Mucosa of descending colon (tissue), 3 donors: ENCODE measurements around the gene ATG7. TPM values are rescaled to one million over a fixed set of nuclear protein-coding genes. Genes with fewer than 3 reads are reported as not detected.

Source experiments
- ATAC-seq: fragments of 200-7000 bp; cut with Tn5 transposase; one replicate; pipeline ENCODE4 v1.9.1; 2020; ENCODE audit warnings: mild to moderate bottlenecking, moderate library complexity
- DNase-seq, 3 donors: peaks; one replicate each; pipeline ENCODE4 v3.0.0-alpha.2; 2020
- H3K36me3 ChIP-seq: fragments of 200-600 bp; one replicate; pipeline ENCODE4 v1.8.0; 2021; ENCODE audit warnings: low read depth, mild to moderate bottlenecking
- H3K4me1 ChIP-seq: fragments of 200-600 bp; one replicate; pipeline ENCODE4 v1.8.0; 2021; ENCODE audit warnings: low read depth, mild to moderate bottlenecking
- H3K4me3 ChIP-seq: fragments of 200-600 bp; one replicate; pipeline ENCODE4 v1.8.0; 2021; ENCODE audit warnings: mild to moderate bottlenecking
- H3K9me3 ChIP-seq: fragments of 200-600 bp; one replicate; pipeline ENCODE4 v1.8.0; 2021; ENCODE audit warnings: mild to moderate bottlenecking
- intact Hi-C, 2 donors: fragments of 100-400 bp; cut with DNase I in 1 of 2; cut with micrococcal nuclease in 1 of 2; formaldehyde crosslinking; loops; one replicate each; pipeline versions ENCODE4 v1.11.0 to v1.11.1; 2022; cut with DNase I, micrococcal nuclease
- total RNA-seq, 3 donors: library from RNA; stranded (reverse); fragmentation: NEBNext Ultra II Directional in 2 of 3; extraction: Animal tissue kit (Norgen Biotek cat#: 25700) in 2 of 3; gene quantifications; one replicate each; pipeline versions ENCODE4 v1.2.1 to v1.2.4, GENCODE V29; 2021 to 2023
- TF ChIP-seq, protein P1 (sequence below): fragments of 200-600 bp; IDR thresholded peaks from one replicate; pipeline ENCODE4 v1.8.0; 2022; ENCODE audit warnings: antibody characterized with exemption, mild to moderate bottlenecking
- donor health status: DM: no; HTN: no; CAD: no; lungs with moderate emphysema.
- donor health status: DM: no; HTN: no; CAD: no.
- donor health status: DM: no; HTN: yes; CAD: no.

Gene ATG7
- total RNA-seq, 3 donors from 2014 or later, result 40.4 to 49.6 (median 43.3) TPM

DNA sequence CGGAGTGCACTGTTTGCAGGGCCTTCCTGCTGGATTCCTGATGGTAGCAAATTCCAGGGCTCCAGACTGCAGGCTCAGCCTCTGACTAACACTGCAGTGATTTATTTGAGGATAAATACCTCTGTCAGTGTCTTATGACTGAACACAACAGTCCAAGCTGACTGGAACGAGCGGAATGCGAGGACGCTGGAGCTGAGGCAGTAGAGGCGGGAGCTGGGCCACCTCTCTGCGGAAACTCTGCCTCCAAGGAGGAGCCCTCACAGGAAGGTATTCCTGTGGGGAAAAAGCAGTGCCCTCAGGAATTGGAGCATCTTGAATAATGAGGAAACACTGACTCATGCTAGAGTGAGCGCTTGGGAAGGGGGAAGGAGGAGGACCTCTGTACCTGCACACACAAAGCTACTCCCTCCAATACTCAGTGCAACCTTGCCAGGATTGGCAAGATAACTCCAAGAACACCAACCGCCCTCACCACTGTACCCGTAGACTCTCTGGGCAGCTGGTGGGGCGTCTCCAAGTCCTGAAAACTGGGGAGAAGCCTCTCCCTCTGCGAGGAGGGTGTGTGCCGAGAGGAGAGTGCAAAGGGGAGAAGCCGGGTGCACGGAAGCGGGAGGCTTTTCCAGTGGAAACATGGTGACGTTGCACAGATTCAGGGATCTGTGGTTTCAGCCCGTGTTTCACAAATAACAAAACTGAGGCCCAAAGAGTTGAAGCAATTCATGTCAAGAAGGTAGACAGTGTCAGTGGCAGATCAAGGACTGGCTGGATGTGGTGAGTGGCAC is 328.5 kb downstream of the ATG7 start:
- peak in 1 of 3 donors; percentile 69 for DNase-seq
- no peaks in the 10 kb centered on the region for H3K36me3 ChIP-seq
- peaks cover 5% of the 10 kb centered on the region for H3K4me1 ChIP-seq
- no peak overlapping the region for H3K4me3 ChIP-seq
- intact Hi-C loops, result no loop called here
- peak; percentile 69 for ATAC-seq
- TF ChIP-seq, protein P1, sequence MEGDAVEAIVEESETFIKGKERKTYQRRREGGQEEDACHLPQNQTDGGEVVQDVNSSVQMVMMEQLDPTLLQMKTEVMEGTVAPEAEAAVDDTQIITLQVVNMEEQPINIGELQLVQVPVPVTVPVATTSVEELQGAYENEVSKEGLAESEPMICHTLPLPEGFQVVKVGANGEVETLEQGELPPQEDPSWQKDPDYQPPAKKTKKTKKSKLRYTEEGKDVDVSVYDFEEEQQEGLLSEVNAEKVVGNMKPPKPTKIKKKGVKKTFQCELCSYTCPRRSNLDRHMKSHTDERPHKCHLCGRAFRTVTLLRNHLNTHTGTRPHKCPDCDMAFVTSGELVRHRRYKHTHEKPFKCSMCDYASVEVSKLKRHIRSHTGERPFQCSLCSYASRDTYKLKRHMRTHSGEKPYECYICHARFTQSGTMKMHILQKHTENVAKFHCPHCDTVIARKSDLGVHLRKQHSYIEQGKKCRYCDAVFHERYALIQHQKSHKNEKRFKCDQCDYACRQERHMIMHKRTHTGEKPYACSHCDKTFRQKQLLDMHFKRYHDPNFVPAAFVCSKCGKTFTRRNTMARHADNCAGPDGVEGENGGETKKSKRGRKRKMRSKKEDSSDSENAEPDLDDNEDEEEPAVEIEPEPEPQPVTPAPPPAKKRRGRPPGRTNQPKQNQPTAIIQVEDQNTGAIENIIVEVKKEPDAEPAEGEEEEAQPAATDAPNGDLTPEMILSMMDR, result no peak
- no peaks in the 10 kb centered on the region for H3K9me3 ChIP-seq

DNA sequence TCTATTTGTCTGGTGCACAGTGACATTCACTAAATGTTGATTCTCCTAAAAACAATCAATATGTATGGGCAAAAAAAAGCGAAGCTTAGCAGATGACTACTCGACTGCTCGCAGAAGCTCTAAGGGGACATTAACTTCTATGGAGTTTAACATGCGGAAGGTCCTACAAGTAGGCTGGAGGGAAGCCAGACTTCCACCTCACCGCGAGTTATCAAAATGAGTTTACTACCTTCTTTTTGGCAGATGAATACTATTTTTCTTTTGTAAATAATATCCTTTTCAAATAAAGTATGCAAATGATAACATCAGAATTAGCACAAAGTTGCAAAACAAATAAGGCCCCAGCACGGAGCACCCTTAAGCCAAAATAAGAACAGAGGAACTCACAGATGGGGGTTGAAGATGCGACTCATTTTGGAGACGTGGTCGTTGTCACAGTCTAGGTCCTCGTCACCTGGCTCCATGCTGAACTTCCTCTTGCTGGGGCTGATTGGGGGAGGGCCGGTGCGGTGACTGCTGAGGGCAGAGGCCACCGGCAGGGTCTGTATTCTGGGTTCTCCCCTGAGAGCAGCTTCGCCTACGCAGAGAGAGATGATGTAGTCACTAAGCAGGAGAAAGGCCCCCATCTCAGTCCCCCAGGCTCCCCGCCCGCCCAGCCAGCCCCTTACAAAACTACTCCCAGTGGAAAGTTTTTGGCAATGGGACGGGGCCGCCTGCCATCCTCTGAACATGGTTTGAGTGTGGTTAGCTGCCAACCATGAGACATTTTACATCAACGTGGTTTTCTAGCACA is 329.4 kb downstream of the ATG7 start:
- TF ChIP-seq, protein P1, result no peak
- intact Hi-C loops, result no loop called here
- ATAC-seq (peak; percentile 33), DNase-seq (no peak)
- Histone ChIP-seq H3K9me3 (no peaks in the 10 kb centered on the region), H3K4me3 (no peak overlapping the region), H3K4me1 (peaks cover 5% of the 10 kb centered on the region), H3K36me3 (no peaks in the 10 kb centered on the region)

DNA sequence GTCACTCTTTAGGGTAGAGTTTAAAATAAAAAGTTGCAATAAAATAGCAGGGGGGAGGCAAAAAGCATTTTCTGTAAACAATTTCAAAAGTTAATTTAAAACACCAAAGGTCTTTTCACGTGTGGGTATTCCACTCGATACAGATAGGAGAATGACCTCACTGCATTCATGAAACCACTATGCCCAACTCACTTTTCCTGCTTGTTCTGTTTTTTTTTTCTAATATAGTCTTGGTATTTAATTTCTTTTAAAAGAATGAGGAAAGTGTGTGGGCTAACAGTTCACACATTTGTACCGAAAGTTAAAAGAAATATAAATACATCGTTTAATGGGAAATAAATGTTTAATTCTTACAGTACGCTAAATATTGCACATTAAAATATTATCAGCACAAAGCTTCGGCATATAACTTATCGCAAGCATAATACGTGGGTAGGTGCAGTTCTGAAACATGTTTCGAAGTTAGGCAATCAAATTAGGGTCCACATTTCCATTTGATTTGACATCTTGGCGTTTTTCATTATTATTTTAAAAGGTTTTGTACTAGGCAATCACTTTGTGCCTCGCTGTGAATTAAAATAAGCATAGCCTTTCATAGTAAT is 330.1 kb downstream of the ATG7 start:
- Histone ChIP-seq H3K4me3 (no peak overlapping the region), H3K4me1 (peaks cover 5% of the 10 kb centered on the region), H3K36me3 (no peaks in the 10 kb centered on the region), H3K9me3 (no peaks in the 10 kb centered on the region)
- DNase-seq (no peak), ATAC-seq (no peak)
- intact Hi-C loops, result no loop called here
- TF ChIP-seq, protein P1, result no peak

DNA sequence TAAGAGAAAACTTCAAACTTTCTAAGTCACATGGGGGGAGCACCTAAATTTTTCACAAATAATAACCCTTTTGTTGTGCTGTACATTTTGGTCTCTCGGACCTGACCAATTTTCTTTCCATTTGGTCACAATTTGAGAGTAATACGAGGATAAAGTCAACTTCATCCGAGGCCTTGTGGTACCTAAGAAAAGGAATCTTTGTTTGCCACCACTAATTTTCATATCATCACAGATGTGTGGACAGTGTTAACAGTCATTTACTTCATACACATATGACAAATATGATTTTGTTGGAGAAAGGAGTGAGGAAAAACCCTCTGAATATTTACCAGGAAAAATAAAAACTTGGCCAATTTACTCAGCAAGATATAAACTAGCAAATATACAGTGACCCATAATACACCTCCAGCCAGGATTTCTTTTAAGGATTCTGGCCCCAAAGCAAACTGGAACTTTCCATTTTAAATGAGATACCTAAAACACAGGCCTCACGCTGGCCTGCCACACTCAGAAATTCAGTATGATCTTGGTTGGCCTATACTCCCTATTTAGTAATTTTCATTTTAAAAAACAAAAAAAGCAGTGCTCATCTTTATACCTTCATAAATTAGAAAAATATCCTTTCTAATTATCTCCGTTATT is 330.8 kb downstream of the ATG7 start:
- Histone ChIP-seq H3K4me3 (no peak overlapping the region), H3K9me3 (no peaks in the 10 kb centered on the region), H3K36me3 (no peaks in the 10 kb centered on the region), H3K4me1 (peaks cover 5% of the 10 kb centered on the region)
- intact Hi-C loops, result no loop called here
- DNase-seq, result no peak
- TF ChIP-seq, protein P1, result no peak
- ATAC-seq, result no peak

DNA sequence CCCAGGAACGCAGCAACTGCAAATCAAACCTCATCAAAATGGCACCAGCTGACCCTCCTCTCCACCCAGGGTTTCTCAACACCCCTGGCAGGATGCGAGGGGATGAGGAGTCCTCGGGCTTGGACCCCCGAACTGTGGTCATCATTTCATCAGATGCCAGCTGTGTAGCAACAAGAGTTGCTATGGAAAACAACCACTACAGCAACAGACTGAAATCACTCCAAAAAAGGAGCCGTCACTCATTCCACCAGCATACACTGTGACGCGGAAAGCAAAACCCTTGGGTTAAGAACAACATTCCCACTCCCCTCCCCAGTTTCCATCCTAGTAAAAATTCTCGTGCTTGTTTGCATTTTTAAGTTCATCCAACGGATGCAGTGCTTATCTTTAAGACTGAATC is 331.4 kb downstream of the ATG7 start:
- ATAC-seq, result peak; percentile 52

More for the DNA sequence above, 331.4 kb downstream of the ATG7 start:
- Histone ChIP-seq H3K4me1 (peaks cover 5% of the 10 kb centered on the region), H3K9me3 (no peaks in the 10 kb centered on the region), H3K36me3 (no peaks in the 10 kb centered on the region), H3K4me3 (no peak overlapping the region)
- TF ChIP-seq, protein P1, result no peak
- intact Hi-C loops, result no loop called here
- DNase-seq, result no peak
